COLO668 (cell line): ENCODE results near the gene GAGE12D.
"Not testable (repeated sequence)": the region's sequence is repeated elsewhere in the genome, so short reads cannot be mapped to it uniquely, and the experiment has no call there.

Experiments used
- DNase-seq: peaks from one replicate; lab custom pipeline; 2025; ENCODE audit not compliant: unreplicated experiment; lab: John Stamatoyannopoulos, UW

The GAGE12D gene, protein sequence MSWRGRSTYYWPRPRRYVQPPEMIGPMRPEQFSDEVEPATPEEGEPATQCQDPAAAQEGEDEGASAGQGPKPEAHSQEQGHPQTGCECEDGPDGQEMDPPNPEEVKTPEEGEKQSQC

GRCh38 chrX:49541433-49541832 is at the start of gene GAGE12D:
GAGE12D (plus strand) TSS chrX:49541733; CDS start chrX:49542888, 1,155 bp downstream.
- not testable (repeated sequence) for DNase-seq

DNA sequence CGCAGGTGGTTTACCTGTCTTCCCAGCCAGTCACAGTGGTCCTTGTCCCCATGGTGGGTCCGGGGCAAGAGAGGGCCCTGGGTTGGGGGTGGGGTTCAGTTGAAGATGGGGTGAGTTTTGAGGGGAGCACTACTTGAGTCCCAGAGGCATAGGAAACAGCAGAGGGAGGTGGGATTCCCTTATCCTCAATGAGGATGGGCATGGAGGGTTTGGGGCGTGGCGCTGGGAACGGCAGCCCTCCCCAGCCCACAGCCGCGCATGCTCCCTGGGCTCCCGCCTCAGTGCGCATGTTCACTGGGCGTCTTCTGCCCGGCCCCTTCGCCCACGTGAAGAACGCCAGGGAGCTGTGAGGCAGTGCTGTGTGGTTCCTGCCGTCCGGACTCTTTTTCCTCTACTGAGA is 9.7 kb upstream of the GAGE12D start, which contains the start of gene GAGE12C:
Gene GAGE12C, plus strand, starts transcription at position 301 of the 400 bp plus-strand sequence. CDS start 1,155 bp downstream, outside the sequence.
- not testable (repeated sequence) for DNase-seq

DNA sequence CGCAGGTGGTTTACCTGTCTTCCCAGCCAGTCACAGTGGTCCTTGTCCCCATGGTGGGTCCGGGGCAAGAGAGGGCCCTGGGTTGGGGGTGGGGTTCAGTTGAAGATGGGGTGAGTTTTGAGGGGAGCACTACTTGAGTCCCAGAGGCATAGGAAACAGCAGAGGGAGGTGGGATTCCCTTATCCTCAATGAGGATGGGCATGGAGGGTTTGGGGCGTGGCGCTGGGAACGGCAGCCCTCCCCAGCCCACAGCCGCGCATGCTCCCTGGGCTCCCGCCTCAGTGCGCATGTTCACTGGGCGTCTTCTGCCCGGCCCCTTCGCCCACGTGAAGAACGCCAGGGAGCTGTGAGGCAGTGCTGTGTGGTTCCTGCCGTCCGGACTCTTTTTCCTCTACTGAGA is 9.5 kb downstream of the GAGE12D start, which contains the start of gene GAGE12E:
Gene GAGE12E, plus strand, starts transcription at position 301 of the 400 bp plus-strand sequence. CDS start 1,155 bp downstream, outside the sequence.
- not testable (repeated sequence) for DNase-seq

- not testable (repeated sequence) for DNase-seq
These were observed 19.0 kb downstream of the GAGE12D start, which contains the start of gene GAGE12F for GRCh38 chrX:49560542-49560941. GAGE12F (plus strand) TSS chrX:49560842; CDS start chrX:49561997, 1,155 bp downstream.

DNA sequence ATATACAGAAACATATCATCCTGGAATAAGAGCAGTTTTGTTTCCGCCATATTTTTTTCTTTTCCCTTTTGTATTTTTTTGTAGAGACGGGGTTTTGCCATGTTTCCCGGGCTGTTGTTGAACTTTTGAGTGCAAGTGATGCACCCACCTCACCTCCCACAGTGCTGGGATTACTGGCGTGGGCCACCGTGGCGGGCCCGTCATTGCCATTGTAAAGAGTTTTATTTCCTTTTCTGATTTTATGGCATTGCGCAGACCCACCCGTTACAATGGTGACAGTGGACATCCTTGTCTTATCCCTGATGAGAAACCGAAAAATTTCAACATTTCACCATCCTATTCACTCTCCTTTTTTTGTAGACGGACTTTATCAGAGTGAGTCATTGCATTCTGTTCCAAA is 27.2 kb downstream of the GAGE12D start:
- not testable (repeated sequence) for DNase-seq

- DNase-seq, result not testable (repeated sequence)
These were observed 27.6 kb downstream of the GAGE12D start for GRCh38 chrX:49569152-49569551.

- DNase-seq, result not testable (repeated sequence)
These were observed 28.6 kb downstream of the GAGE12D start, which contains the start of gene GAGE12G for GRCh38 chrX:49570100-49570499. GAGE12G (plus strand) TSS chrX:49570400; CDS start chrX:49571555, 1,155 bp downstream.

- DNase-seq, result not testable (repeated sequence)
These were observed 38.1 kb downstream of the GAGE12D start, which contains the start of gene GAGE12H for GRCh38 chrX:49579649-49580048. GAGE12H (plus strand) TSS chrX:49579949; CDS start chrX:49581104, 1,155 bp downstream.

GRCh38 chrX:49589196-49589595 is 47.7 kb downstream of the GAGE12D start, which contains the start of gene GAGE2A:
GAGE2A (plus strand) TSS chrX:49589496; CDS start chrX:49590651, 1,155 bp downstream.
- DNase-seq, result not testable (repeated sequence)

GRCh38 chrX:49589769-49590478 is 48.4 kb downstream of the GAGE12D start:
- DNase-seq, result not testable (repeated sequence)

GRCh38 chrX:49590488-49590887 is 49.0 kb downstream of the GAGE12D start:
- DNase-seq, result not testable (repeated sequence)
